ENCODE data around the gene TM7SF3. TPM values are rescaled to one million over a fixed set of nuclear protein-coding genes. Genes with fewer than 3 reads are reported as not detected.
A peak's percentile ranks its signal among the peaks of the same experiment; 100 is the strongest.

The TM7SF3 gene
- total RNA-seq, 1 experiment from 2014 or later: 57.0 TPM

- no peak overlapping the region for H3K27ac ChIP-seq
- ChIA-PET POLR2A (ENCODE audit: unreplicated experiment) (interaction anchor here (1.0 kb wide), 1 partner anchor 10 kb away, joined by 9 read pairs; the partner anchor contains the start of gene MED21), CTCF (interaction anchor here (0.6 to 0.7 kb wide), 2 partner anchors 35 to 62 kb away, joined by 3 read pairs; no protein-coding TSS in a partner anchor)
- H4K20me1 ChIP-seq (ENCODE audit: insufficient read depth): no peaks in the 10 kb centered on the region
- no peak for TF ChIP-seq EZH2 (IDR thresholded peaks at IDR 0.05; ENCODE audit: low read depth)
- no peak for TF ChIP-seq CTCF (conservative IDR thresholded peaks at IDR 0.05)
- H3K9me2 ChIP-seq (ENCODE audit: insufficient read depth): no peaks in the 10 kb centered on the region
- intact Hi-C loops (cut with micrococcal nuclease; ENCODE audit: unreplicated experiment): loop anchor here (5.0 to 10.0 kb wide), 4 partner anchors 305 to 898 kb away; no protein-coding TSS in a partner anchor
- no peaks in the 10 kb centered on the region for H3K9me3 ChIP-seq (ENCODE audit: insufficient read depth, low read depth)
- H3K4me3 ChIP-seq: no peak overlapping the region
- H3K27me3 ChIP-seq (ENCODE audit: insufficient read depth, low read depth): no peaks in the 10 kb centered on the region
- peaks cover 35% of the 10 kb centered on the region for H3K4me1 ChIP-seq (replicated peaks; ENCODE audit: insufficient read depth)
- peaks cover 10% of the 10 kb centered on the region for H3K79me2 ChIP-seq (ENCODE audit: low read depth)
- H3K4me2 ChIP-seq: no peak overlapping the region
- H2AFZ ChIP-seq: no peak overlapping the region
- no TSS peak for BruUV-seq (replicated peaks)
- H3F3A ChIP-seq (ENCODE audit: insufficient read depth, low read depth): peaks cover 14% of the 10 kb centered on the region
- DNase-seq: no peak
- H3K36me3 ChIP-seq (ENCODE audit: low read depth): no peaks in the 10 kb centered on the region
Measured at GRCh38 chr12:27012239-27012981, 1.8 kb downstream of the TM7SF3 start.

- peak in 1 of 2 experiments; percentile 41 for DNase-seq
- Histone ChIP-seq H3K36me3 (ENCODE audit: low read depth) (no peaks in the 10 kb centered on the region), H3K4me1 (replicated peaks; ENCODE audit: insufficient read depth) (peaks cover 19% of the 10 kb centered on the region), H3K79me2 (ENCODE audit: low read depth) (peaks cover 18% of the 10 kb centered on the region), H3K9me2 (ENCODE audit: insufficient read depth) (no peaks in the 10 kb centered on the region), H3K4me2 (no peak overlapping the region), H4K20me1 (ENCODE audit: insufficient read depth) (no peaks in the 10 kb centered on the region), H3K27ac (no peak overlapping the region), H3F3A (ENCODE audit: insufficient read depth, low read depth) (peaks cover 9% of the 10 kb centered on the region; the same call in 1 of the 2 replicates), H3K27me3 (ENCODE audit: insufficient read depth, low read depth) (no peaks in the 10 kb centered on the region), H3K9me3 (ENCODE audit: insufficient read depth, low read depth) (no peaks in the 10 kb centered on the region), H3K4me3 (no peak overlapping the region), H2AFZ (no peak overlapping the region)
- CTCF ChIA-PET: no interaction called here
- TF ChIP-seq CTCF (conservative IDR thresholded peaks at IDR 0.05) (no peak), EZH2 (IDR thresholded peaks at IDR 0.05; ENCODE audit: low read depth) (no peak)
- POLR2A ChIA-PET (ENCODE audit: unreplicated experiment): no interaction called here
- intact Hi-C loops (cut with micrococcal nuclease; ENCODE audit: unreplicated experiment): loop anchor here (5.0 to 10.0 kb wide), 4 partner anchors 303 to 895 kb away; no protein-coding TSS in a partner anchor
- BruUV-seq (replicated peaks): no TSS peak
Measured at GRCh38 chr12:27009881-27010301, 4.3 kb downstream of the TM7SF3 start.

GRCh38 chr12:27008081-27008480, 6.1 kb downstream of the TM7SF3 start:
- peaks cover 10% of the 10 kb centered on the region for H3K79me2 ChIP-seq (ENCODE audit: low read depth)
- CTCF ChIA-PET: no interaction called here
- POLR2A ChIA-PET (ENCODE audit: unreplicated experiment): no interaction called here

More at GRCh38 chr12:27008081-27008480, 6.1 kb downstream of the TM7SF3 start:
- no peaks in the 10 kb centered on the region for H3F3A ChIP-seq (ENCODE audit: insufficient read depth, low read depth)
- no TSS peak for BruUV-seq (replicated peaks)
- no peaks in the 10 kb centered on the region for H3K9me2 ChIP-seq (ENCODE audit: insufficient read depth)
- H3K9me3 ChIP-seq (ENCODE audit: insufficient read depth, low read depth): no peaks in the 10 kb centered on the region
- DNase-seq: no peak
- H3K27me3 ChIP-seq (ENCODE audit: insufficient read depth, low read depth): no peaks in the 10 kb centered on the region
- no peaks in the 10 kb centered on the region for H4K20me1 ChIP-seq (ENCODE audit: insufficient read depth)
- no peak overlapping the region for H3K4me3 ChIP-seq
- H2AFZ ChIP-seq: no peak overlapping the region
- H3K36me3 ChIP-seq (ENCODE audit: low read depth): no peaks in the 10 kb centered on the region
- H3K27ac ChIP-seq: no peak overlapping the region
- intact Hi-C loops (cut with micrococcal nuclease; ENCODE audit: unreplicated experiment): no loop called here
- no peak overlapping the region for H3K4me2 ChIP-seq
- peaks cover 9% of the 10 kb centered on the region for H3K4me1 ChIP-seq (replicated peaks; ENCODE audit: insufficient read depth)
- TF ChIP-seq EZH2 (IDR thresholded peaks at IDR 0.05; ENCODE audit: low read depth) (no peak), CTCF (conservative IDR thresholded peaks at IDR 0.05) (no peak)
